Trophoblast cell (in vitro differentiated cells and primary cell): ENCODE measurements around the gene LAMB4.

Experiments
- DNase-seq, 2 donors: peaks; one replicate each; pipeline ENCODE4 v3.0.0-alpha.2; 2016
- H2AFZ ChIP-seq: 2 replicates; pipeline ENCODE4 v1.6.1; 2013; ENCODE audit warnings: low read length, moderate library complexity, mild to moderate bottlenecking; ENCODE audit not compliant: insufficient read depth, poor library complexity
- H2AK5ac ChIP-seq: 2 replicates; pipeline ENCODE4 v1.6.1; 2013; ENCODE audit warnings: mild to moderate bottlenecking, low read length
- H2BK120ac ChIP-seq: 2 replicates; pipeline ENCODE4 v1.6.1; 2013; ENCODE audit warnings: low read length, mild to moderate bottlenecking, moderate library complexity; ENCODE audit not compliant: insufficient read depth, poor library complexity
- H2BK12ac ChIP-seq: 2 replicates; pipeline ENCODE4 v1.6.1; 2013; ENCODE audit warnings: mild to moderate bottlenecking, low read length, moderate library complexity
- H2BK5ac ChIP-seq: 2 replicates; pipeline ENCODE4 v1.6.1; 2013; ENCODE audit warnings: low read length, low read depth, moderate library complexity, mild to moderate bottlenecking; ENCODE audit not compliant: poor library complexity
- H3K14ac ChIP-seq: 2 replicates; pipeline ENCODE4 v1.6.1; 2013; ENCODE audit warnings: mild to moderate bottlenecking, low read length
- H3K18ac ChIP-seq: 2 replicates; pipeline ENCODE4 v1.6.1; 2013; ENCODE audit warnings: mild to moderate bottlenecking, low read length
- H3K23ac ChIP-seq: 2 replicates; pipeline ENCODE4 v1.6.1; 2013; ENCODE audit warnings: low read length
- H3K27ac ChIP-seq: 2 replicates; pipeline ENCODE4 v1.5.1; 2013; ENCODE audit warnings: low read depth, mild to moderate bottlenecking, inconsistent platforms, low read length, moderate library complexity
- H3K27me3 ChIP-seq: 2 replicates; pipeline ENCODE4 v1.6.1; 2013; ENCODE audit warnings: inconsistent platforms, mild to moderate bottlenecking, low read length, moderate library complexity; ENCODE audit not compliant: insufficient read depth
- H3K36me3 ChIP-seq, 2 experiments: 1 replicate in 1 of 2; 2 replicates in 1 of 2; pipeline ENCODE4 v1.6.1; 2013; ENCODE audit warnings: low read length in 2 of 2, mild to moderate bottlenecking in 2 of 2, moderate library complexity in 1 of 2; ENCODE audit not compliant: insufficient read depth in 2 of 2, control insufficient read depth in 1 of 2
- H3K4ac ChIP-seq: 2 replicates; pipeline ENCODE4 v1.6.1; 2013; ENCODE audit warnings: low read depth, mild to moderate bottlenecking, low read length, moderate library complexity
- H3K4me1 ChIP-seq, 2 experiments: 1 replicate in 1 of 2; 2 replicates in 1 of 2; pipeline ENCODE4 v1.6.1; 2013; ENCODE audit warnings: low read length in 2 of 2, mild to moderate bottlenecking in 2 of 2, moderate library complexity in 1 of 2; ENCODE audit not compliant: insufficient read depth in 2 of 2, control insufficient read depth in 1 of 2
- H3K4me2 ChIP-seq: 2 replicates; pipeline ENCODE4 v1.6.1; 2013; ENCODE audit warnings: inconsistent platforms, mild to moderate bottlenecking, low read length, moderate library complexity
- H3K4me3 ChIP-seq: 2 replicates; pipeline ENCODE4 v1.5.1; 2013; ENCODE audit warnings: mild to moderate bottlenecking, low read depth, low read length, inconsistent platforms
- H3K79me1 ChIP-seq: one replicate; pipeline ENCODE4 v1.6.1; 2013; ENCODE audit warnings: low read length
- H3K79me2 ChIP-seq: 2 replicates; pipeline ENCODE4 v1.6.1; 2013; ENCODE audit warnings: low read length, mild to moderate bottlenecking; ENCODE audit not compliant: control insufficient read depth, insufficient read depth, poor library complexity
- H3K9ac ChIP-seq: 2 replicates; pipeline ENCODE4 v1.6.1; 2013; ENCODE audit warnings: mild to moderate bottlenecking, low read length
- H3K9me3 ChIP-seq: 2 replicates; pipeline ENCODE4 v1.6.1; 2013; ENCODE audit warnings: low read depth, mild to moderate bottlenecking, control low read depth, inconsistent platforms, low read length; ENCODE audit not compliant: insufficient read depth
- H4K12ac ChIP-seq: 2 replicates; pipeline ENCODE4 v1.6.1; 2013; ENCODE audit warnings: low read depth, mild to moderate bottlenecking, low read length, moderate library complexity
- H4K8ac ChIP-seq: 2 replicates; pipeline ENCODE4 v1.6.1; 2013; ENCODE audit warnings: low read depth, mild to moderate bottlenecking, low read length, moderate library complexity
- H4K91ac ChIP-seq: one replicate; pipeline ENCODE4 v1.6.1; 2013; ENCODE audit warnings: low read depth, mild to moderate bottlenecking, low read length, moderate library complexity
- WGBS: extraction: QIAGEN DNeasy Blood & Tissue Kit; methylation state at CpG from one replicate; pipeline ENCODE4 v1.1.7; 2013; ENCODE audit warnings: missing lambda C conversion rate; ENCODE audit not compliant: insufficient read length, insufficient coverage; ENCODE audit errors: extremely low coverage; 5-methylcytosine and 5-hydroxymethylcytosine counted together

LAMB4 gene

GRCh38 chr7:107996072-107996882 is 133.9 kb downstream of the LAMB4 start:
- DNase-seq, result no peak
- Histone ChIP-seq H3K4me3 (no peak overlapping the region), H4K8ac (no peak overlapping the region), H3K14ac (no peak overlapping the region), H4K12ac (no peak overlapping the region), H2BK5ac (peak overlapping the region; percentile 81), H2BK120ac (no peak overlapping the region), H2BK12ac (peak overlapping the region; percentile 66), H3K27ac (peak overlapping the region; percentile 86), H3K4me1 (peaks cover 14 to 17% of the 10 kb centered on the region in 2 experiments), H3K27me3 (no peaks in the 10 kb centered on the region), H3K9ac (no peak overlapping the region), H3K79me2 (peaks cover 6% of the 10 kb centered on the region), H3K23ac (no peak overlapping the region), H3K79me1 (peaks cover 25% of the 10 kb centered on the region), H4K91ac (no peak overlapping the region), H3K4me2 (peak overlapping the region; percentile 16), H3K4ac (peak overlapping the region; percentile 36), H2AK5ac (no peak overlapping the region), H3K36me3 (peaks cover 28 to 33% of the 10 kb centered on the region in 2 experiments), H3K18ac (no peak overlapping the region), H2AFZ (no peak overlapping the region), H3K9me3 (no peaks in the 10 kb centered on the region)
- no CpG with 5 or more reads among the region's 7 CpGs for WGBS

GRCh38 chr7:107995184-107996071 is 134.7 kb downstream of the LAMB4 start:
- Histone ChIP-seq H4K8ac (no peak overlapping the region), H2BK5ac (peak overlapping the region; percentile 75), H3K79me2 (peaks cover 2% of the 10 kb centered on the region), H3K79me1 (peaks cover 17% of the 10 kb centered on the region), H2AK5ac (no peak overlapping the region), H3K23ac (no peak overlapping the region), H3K4me3 (no peak overlapping the region), H3K9ac (no peak overlapping the region), H3K27ac (peak overlapping the region; percentile 86), H3K14ac (peak overlapping the region; percentile 67), H3K4me2 (peak overlapping the region; percentile 29), H3K27me3 (no peaks in the 10 kb centered on the region), H3K18ac (peak overlapping the region; percentile 72), H4K91ac (peak overlapping the region; percentile 2), H2BK120ac (peak overlapping the region; percentile 28), H3K9me3 (no peaks in the 10 kb centered on the region), H3K4ac (peak overlapping the region; percentile 47), H4K12ac (no peak overlapping the region), H2BK12ac (no peak overlapping the region), H3K36me3 (peaks cover 26 to 33% of the 10 kb centered on the region in 2 experiments), H2AFZ (peak overlapping the region; percentile 45), H3K4me1 (peaks cover 13 to 17% of the 10 kb centered on the region in 2 experiments)
- DNase-seq, result peak; percentile 38 to 60
- WGBS, result no CpG with 5 or more reads among the region's 6 CpGs

GRCh38 chr7:107994421-107995030 is 135.6 kb downstream of the LAMB4 start:
- DNase-seq, result no peak
- Histone ChIP-seq H3K79me1 (peaks cover 13% of the 10 kb centered on the region), H3K9ac (no peak overlapping the region), H3K18ac (no peak overlapping the region), H3K36me3 (peaks cover 26 to 36% of the 10 kb centered on the region in 2 experiments), H3K9me3 (no peaks in the 10 kb centered on the region), H3K4ac (no peak overlapping the region), H4K12ac (no peak overlapping the region), H2AFZ (no peak overlapping the region), H3K4me3 (no peak overlapping the region), H4K91ac (no peak overlapping the region), H3K4me2 (no peak overlapping the region), H2BK5ac (no peak overlapping the region), H2BK120ac (no peak overlapping the region), H2BK12ac (no peak overlapping the region), H3K27ac (no peak overlapping the region), H3K23ac (no peak overlapping the region), H3K14ac (no peak overlapping the region), H3K79me2 (peaks cover 2% of the 10 kb centered on the region), H3K4me1 (peaks cover 10 to 17% of the 10 kb centered on the region in 2 experiments), H2AK5ac (no peak overlapping the region), H4K8ac (no peak overlapping the region), H3K27me3 (no peaks in the 10 kb centered on the region)
- WGBS, result no CpG with 5 or more reads among the region's 2 CpGs

- H3K4me1 ChIP-seq, result peaks cover 9 to 16% of the 10 kb centered on the region in 2 experiments
- no peak overlapping the region for H3K23ac ChIP-seq
- no peak overlapping the region for H2AK5ac ChIP-seq
- no peak overlapping the region for H3K9ac ChIP-seq
- no peak overlapping the region for H4K8ac ChIP-seq
- peak overlapping the region; percentile 8 for H3K18ac ChIP-seq
- H2BK5ac ChIP-seq, result no peak overlapping the region
- H3K36me3 ChIP-seq, result peaks cover 26 to 38% of the 10 kb centered on the region in 2 experiments
- H3K14ac ChIP-seq, result no peak overlapping the region
- no peak overlapping the region for H3K4ac ChIP-seq
- H4K91ac ChIP-seq, result no peak overlapping the region
- H2AFZ ChIP-seq, result no peak overlapping the region
- peaks cover 2% of the 10 kb centered on the region for H3K79me2 ChIP-seq
- no peak overlapping the region for H4K12ac ChIP-seq
- H3K79me1 ChIP-seq, result peaks cover 8% of the 10 kb centered on the region
- DNase-seq, result no peak
- no peak overlapping the region for H2BK120ac ChIP-seq
- no peak overlapping the region for H3K4me3 ChIP-seq
- no CpG with 5 or more reads among the region's 1 CpG for WGBS
- H3K27ac ChIP-seq, result no peak overlapping the region
- no peak overlapping the region for H2BK12ac ChIP-seq
- no peaks in the 10 kb centered on the region for H3K9me3 ChIP-seq
- no peak overlapping the region for H3K4me2 ChIP-seq
- no peaks in the 10 kb centered on the region for H3K27me3 ChIP-seq
Observed at GRCh38 chr7:107993891-107994291, 136.3 kb downstream of the LAMB4 start.
